ENCODE results near the gene SLC38A2. TPM values are rescaled to one million over a fixed set of nuclear protein-coding genes. Genes with fewer than 3 reads are reported as not detected.

The SLC38A2 gene
- total RNA-seq, 1 donor from 2014 or later: 262 TPM

GRCh38 chr12:46358325-46358700, 14.3 kb downstream of the SLC38A2 start:
- H3K27ac Mint-ChIP-seq (ENCODE audit: unreplicated experiment): no peak overlapping the region
- H3K9me3 Mint-ChIP-seq (ENCODE audit: unreplicated experiment): peaks cover 5% of the 10 kb centered on the region
- TF ChIP-seq CTCF (IDR thresholded peaks at IDR 0.05; ENCODE audit: partially characterized antibody, unreplicated experiment): no peak
- peaks cover 8% of the 10 kb centered on the region for H3K36me3 Mint-ChIP-seq (ENCODE audit: unreplicated experiment)
- no peaks in the 10 kb centered on the region for H3K27me3 Mint-ChIP-seq (ENCODE audit: unreplicated experiment)
- DNase-seq: no peak
- H3K4me3 Mint-ChIP-seq (ENCODE audit: unreplicated experiment): no peak overlapping the region
- no peaks in the 10 kb centered on the region for H3K4me1 Mint-ChIP-seq (ENCODE audit: low read depth, unreplicated experiment)

- no peak for TF ChIP-seq CTCF (IDR thresholded peaks at IDR 0.05; ENCODE audit: partially characterized antibody, unreplicated experiment)
- peaks cover 3% of the 10 kb centered on the region for H3K9me3 Mint-ChIP-seq (ENCODE audit: unreplicated experiment)
- peaks cover 2% of the 10 kb centered on the region for H3K27me3 Mint-ChIP-seq (ENCODE audit: unreplicated experiment)
- no peak for DNase-seq
- no peak overlapping the region for H3K4me3 Mint-ChIP-seq (ENCODE audit: unreplicated experiment)
- H3K4me1 Mint-ChIP-seq (ENCODE audit: low read depth, unreplicated experiment): no peaks in the 10 kb centered on the region
- peaks cover 8% of the 10 kb centered on the region for H3K36me3 Mint-ChIP-seq (ENCODE audit: unreplicated experiment)
- no peak overlapping the region for H3K27ac Mint-ChIP-seq (ENCODE audit: unreplicated experiment)
These were observed 14.9 kb downstream of the SLC38A2 start for GRCh38 chr12:46357438-46358324.

GRCh38 chr12:46356655-46357437, 15.7 kb downstream of the SLC38A2 start:
- H3K4me1 Mint-ChIP-seq (ENCODE audit: low read depth, unreplicated experiment): no peaks in the 10 kb centered on the region
- no peak for DNase-seq
- peaks cover 2% of the 10 kb centered on the region for H3K9me3 Mint-ChIP-seq (ENCODE audit: unreplicated experiment)
- TF ChIP-seq CTCF (IDR thresholded peaks at IDR 0.05; ENCODE audit: partially characterized antibody, unreplicated experiment): no peak
- H3K4me3 Mint-ChIP-seq (ENCODE audit: unreplicated experiment): no peak overlapping the region
- peaks cover 8% of the 10 kb centered on the region for H3K36me3 Mint-ChIP-seq (ENCODE audit: unreplicated experiment)
- H3K27me3 Mint-ChIP-seq (ENCODE audit: unreplicated experiment): peaks cover 2% of the 10 kb centered on the region
- no peak overlapping the region for H3K27ac Mint-ChIP-seq (ENCODE audit: unreplicated experiment)

- Mint-ChIP-seq H3K9me3 (ENCODE audit: unreplicated experiment) (peaks cover 2% of the 10 kb centered on the region), H3K4me1 (ENCODE audit: low read depth, unreplicated experiment) (no peaks in the 10 kb centered on the region), H3K27ac (ENCODE audit: unreplicated experiment) (no peak overlapping the region), H3K27me3 (ENCODE audit: unreplicated experiment) (peaks cover 2% of the 10 kb centered on the region), H3K4me3 (ENCODE audit: unreplicated experiment) (no peak overlapping the region), H3K36me3 (ENCODE audit: unreplicated experiment) (peaks cover 8% of the 10 kb centered on the region)
- no peak for DNase-seq
- no peak for TF ChIP-seq CTCF (IDR thresholded peaks at IDR 0.05; ENCODE audit: partially characterized antibody, unreplicated experiment)
These were observed 17.8 kb downstream of the SLC38A2 start for GRCh38 chr12:46354802-46355199.
